KG1 (cell line): Measurements from ENCODE around the gene TAF5.
A peak's percentile ranks its signal among the peaks of the same experiment; 100 is the strongest.
"Not testable (repeated sequence)": the region's sequence is repeated elsewhere in the genome, so short reads cannot be mapped to it uniquely, and the experiment has no call there.

Source experiments
- DNase-seq: peaks from one replicate; lab custom pipeline; 2025; lab: John Stamatoyannopoulos, UW

The TAF5 gene

DNA sequence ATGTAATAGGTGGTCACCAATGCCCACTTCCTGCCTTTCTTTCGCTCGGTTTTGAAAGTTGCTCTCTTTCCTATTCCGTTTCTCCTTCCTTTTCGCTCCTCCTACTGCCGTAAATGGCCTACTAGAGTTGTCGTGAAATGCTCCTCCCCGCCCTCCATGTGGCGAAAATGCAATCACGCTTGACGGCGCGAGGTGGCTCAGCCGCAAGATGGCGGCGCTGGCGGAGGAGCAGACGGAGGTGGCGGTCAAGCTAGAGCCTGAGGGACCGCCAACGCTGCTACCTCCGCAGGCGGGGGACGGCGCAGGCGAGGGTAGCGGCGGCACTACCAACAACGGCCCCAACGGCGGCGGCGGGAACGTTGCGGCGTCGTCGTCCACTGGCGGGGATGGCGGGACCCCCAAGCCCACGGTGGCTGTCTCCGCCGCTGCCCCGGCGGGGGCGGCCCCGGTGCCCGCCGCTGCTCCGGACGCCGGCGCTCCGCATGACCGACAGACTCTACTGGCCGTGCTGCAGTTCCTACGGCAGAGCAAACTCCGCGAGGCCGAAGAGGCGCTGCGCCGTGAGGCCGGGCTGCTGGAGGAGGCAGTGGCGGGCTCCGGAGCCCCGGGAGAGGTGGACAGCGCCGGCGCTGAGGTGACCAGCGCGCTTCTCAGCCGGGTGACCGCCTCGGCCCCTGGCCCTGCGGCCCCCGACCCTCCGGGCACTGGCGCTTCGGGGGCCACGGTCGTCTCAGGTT, at the start of gene TAF5:
Gene TAF5, plus strand, starts transcription at position 195 of the 737 bp plus-strand sequence. Its CDS starts 14 bp downstream, at position 209.
- DNase-seq, result peak; percentile 93

DNA sequence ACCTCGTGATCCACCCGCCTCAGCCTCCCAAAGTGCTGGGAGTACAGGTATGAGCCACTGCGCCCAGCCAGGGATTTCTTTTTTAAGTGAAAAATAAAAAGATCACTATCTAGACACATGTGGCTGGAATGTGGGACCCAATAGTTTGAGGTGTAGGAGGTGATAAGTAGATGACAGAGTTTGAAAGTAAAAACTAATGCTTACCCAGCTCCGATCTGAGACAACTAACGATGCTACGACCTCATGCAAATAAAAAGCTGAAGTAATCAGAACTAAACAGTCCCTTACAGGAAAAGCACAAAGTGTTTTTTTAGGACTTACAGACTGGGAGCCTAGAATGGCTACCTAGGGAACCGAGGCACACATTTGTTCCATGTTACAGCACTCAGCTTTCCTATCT, 39.9 kb upstream of the TAF5 start:
- DNase-seq, result no peak

DNA sequence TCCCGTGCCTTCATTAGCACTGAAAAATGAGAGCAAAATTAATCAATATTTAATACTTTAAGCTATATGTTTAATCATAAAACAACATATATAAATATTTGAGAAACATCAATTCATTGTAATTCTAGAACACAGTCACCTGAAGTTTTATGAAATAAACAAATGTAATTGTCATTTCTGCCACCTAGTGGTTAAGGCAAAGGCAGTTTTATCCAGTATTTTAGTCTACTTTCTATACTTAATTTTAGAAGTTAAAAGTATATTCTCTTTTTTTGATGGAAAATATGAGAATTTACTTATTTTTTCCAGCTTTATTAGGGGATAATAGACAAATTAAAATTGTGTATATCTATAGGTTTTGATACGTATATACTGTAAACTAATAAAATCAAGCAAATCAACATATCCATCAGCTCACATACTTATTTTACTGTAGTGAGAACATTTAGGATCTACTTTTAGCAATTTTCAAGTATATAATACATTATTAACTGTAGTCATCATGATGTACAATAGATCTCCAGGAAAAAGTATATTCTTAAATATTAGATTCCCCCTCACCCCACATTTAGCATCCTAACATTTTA, 33.7 kb upstream of the TAF5 start:
- DNase-seq, result no peak

DNA sequence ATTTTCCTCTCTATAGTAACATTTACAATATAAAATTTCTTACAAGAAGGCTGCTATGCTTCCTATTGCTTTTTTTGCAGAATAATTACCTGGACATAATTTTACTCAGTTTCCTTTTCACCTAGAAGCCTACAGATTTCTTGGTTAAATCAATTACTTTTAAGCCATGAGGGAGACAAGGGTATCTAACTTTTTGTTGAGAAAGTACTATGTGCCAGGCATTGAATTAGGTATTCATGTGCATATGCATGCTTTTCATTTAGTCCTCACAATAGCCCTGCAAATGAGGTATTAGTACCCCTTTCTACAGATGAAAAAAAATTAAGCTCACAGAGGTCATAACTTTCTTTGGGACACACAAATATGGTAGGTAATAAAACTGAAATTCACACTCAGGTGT, 33.2 kb upstream of the TAF5 start:
- DNase-seq, result no peak

DNA sequence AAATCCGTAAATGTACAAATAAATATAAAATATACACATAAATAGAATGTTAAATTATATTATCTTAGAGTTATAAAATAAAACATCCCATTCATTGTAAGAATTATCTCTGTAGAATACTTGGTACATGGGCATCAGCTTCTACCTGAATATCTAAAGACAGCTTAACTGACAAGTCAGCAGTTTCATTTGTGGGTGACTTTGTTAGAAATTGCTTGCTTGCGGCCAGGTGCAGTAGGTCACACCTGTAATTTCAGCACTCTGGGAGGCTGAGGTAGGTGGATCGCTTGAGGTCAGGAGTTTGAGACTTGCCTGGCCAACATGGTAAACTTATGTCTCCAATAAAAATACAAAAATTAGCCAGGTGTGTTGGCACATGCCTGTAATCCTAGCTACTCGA, 31.4 kb upstream of the TAF5 start:
- no peak for DNase-seq

DNA sequence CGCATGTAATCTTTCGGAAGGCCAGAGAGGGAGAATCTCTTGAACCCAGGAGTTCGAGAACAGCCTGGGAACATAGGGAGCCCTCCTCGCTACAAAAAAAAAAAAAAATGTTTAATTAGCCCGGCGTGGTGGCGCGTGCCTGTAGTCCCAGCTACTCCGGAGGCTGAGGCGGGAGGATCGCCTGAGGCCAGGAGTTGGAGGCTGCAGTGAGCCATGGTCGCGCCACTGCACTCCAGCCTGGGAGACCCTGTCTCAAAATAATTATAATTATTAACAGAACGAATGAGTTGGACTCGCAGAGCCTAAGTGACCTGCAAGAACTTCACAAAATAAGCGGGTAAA, 17.6 kb upstream of the TAF5 start:
- DNase-seq, result no peak

DNA sequence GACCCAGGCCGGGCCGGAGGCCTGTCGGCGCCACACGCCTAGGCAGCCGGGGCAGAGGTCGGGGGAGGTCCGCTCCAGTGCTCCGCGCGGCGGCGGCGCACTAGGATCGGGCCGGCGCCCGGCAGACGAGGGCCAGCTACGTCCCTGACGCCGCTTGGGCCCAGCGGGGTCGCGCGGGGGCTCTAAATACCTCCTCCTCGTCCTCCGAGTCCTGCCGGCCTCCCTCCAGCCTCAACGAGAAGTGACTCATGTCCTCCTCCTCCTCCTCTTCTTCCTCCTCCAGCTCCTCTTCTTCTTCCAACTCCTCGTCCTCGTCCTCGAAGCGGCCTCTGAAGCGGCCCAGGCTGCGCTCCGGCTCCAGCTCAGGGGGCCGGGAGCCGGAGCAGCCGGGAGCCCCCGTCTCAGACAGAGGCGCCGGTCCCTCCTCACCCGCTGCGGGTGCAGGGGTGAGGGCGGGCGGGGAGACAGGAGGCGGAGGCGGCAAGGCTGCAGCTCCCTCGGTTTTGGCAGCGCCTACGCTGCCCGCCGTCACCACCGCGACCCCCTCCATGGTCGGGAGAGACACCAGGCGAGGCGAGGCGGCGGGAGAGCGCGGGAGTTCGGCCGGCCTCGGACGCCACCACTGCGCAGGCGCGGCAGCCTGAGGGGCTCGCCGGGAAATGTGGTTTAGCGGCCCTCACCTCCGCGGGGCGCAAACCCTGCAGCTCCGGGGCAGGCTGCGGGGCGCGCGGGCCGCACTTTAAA, 17.1 kb upstream of the TAF5 start, which contains the start of gene PCGF6:
Gene PCGF6, minus strand, starts transcription at position 624 of the 744 bp plus-strand sequence. Its CDS starts 74 bp downstream, at position 550.
- peak; percentile 55 for DNase-seq

DNA sequence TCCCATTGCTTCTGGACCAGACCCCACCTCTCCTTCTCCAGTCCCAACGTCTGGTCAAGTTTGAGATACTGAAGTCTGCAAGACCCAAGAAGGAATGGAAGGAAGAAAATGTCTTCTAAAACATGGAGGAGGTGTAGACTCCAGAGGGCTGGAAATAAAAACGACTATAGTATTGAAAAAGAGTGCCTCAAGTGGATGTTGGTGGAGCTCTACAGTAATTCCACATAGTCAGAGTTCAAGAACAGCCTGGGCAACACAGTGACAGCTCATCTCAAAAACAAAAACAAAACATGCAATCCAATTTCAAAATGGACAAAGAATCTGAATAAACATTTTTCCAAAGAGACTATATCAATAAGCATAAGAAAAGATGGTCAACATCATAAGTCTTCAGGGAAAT, 14.5 kb upstream of the TAF5 start:
- no peak for DNase-seq

DNA sequence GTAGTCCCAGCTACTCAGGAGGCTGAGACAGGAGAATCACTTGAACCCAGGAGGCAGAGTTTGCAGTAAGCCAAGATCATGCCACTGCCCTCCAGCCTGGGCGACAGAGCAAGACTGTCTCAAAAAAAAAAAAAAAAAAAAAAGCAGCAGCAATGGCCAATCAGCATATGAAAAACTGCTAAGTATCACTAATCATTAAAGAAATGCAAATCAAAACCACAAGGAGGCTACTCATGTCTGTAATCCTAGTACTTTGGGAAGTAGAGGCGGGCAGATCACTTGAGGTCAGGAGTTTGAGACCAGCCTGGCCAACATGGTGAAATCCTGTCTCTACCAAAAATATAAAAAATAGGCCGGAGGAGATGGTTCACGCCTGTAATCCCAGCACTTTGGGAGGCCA, 13.2 kb upstream of the TAF5 start:
- DNase-seq, result not testable (repeated sequence)

DNA sequence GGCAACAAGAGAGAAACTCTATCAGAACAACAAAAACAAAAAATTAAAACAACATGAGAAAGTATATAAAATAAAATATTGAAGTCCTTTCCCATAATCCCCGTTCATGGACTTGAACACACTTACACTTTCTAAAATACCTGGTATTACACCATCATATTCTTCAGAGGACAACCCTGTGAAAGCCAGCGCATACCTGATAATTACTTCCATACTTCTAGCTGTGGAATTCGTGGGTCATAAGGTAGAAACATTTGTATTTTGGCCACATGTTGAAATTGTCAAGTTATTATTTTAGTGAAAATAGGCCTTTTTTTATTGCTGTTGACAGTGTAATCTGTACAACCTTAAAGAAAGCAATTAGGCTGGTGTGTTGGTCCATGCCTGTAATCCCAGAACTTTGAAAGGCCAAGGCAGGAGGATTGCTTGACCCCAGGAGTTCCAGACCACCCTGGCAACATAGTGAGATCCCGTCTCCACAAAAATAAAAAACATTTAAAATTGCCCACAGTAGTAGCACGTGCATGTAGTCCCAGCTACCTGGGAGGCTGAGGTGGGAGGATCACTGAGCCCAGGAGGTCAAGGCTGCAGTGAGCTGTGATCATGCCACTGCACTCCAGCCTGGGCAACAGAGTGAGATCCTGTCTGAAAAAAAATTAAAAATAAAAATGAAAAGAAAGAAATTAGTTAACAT, 11.7 kb upstream of the TAF5 start:
- no peak for DNase-seq

DNA sequence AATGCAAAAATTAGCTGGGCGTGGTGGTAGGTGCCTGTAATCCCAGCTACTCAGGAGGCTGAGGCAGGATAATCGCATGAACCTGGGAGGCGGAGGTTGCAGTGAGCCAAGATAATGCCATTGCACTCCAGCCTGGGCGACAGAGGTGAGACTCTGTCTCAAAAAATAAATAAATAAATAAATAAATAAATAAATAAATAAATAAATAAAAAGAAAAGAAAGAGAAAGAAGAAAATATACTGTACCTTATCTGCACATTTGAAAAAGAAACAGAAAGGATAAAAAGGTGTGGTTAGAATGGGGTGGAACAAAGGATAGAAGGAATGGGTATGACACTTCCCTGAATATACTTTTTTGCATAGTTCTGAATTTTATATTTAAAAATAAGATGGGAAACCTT, 8.3 kb upstream of the TAF5 start:
- not testable (repeated sequence) for DNase-seq

DNA sequence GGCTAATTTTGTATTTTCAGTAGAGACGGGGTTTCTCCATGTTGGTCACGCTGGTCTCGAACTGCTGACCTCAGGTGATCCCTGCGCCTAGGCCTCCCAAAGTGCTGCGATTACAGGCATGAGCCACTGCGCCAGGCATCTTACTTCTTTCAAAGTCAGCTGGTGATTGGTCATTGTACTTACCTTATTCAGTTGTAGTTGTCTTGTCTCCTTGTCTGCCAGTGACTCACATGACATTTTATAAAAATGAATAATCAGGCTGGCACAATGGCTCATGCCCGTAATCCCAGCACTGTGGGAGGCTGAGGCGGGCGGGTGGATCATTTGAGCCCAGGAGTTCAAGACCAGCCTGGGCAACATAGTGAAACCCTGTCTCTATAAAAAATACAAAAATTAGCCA, 7.0 kb upstream of the TAF5 start:
- DNase-seq, result not testable (repeated sequence)

DNA sequence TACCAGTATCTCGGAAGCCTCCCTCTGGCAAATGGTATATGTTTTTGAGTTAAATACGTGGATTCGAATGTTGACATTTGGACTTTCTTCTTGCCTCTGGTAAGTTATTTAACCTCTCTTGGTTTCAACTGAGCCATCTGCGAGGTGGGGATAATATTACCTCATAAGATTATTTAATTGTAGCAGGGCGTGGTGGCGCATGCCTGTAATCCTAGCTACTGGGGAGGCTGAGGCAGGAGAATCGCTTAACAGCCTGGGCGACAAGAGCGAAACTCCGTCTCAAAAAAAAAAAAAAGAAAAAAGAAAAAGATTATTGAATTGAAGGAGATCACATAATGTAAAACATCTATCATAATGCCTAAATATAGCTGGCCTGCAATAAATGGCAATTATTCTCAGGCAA, 396 bp upstream of the TAF5 start:
- DNase-seq, result no peak

DNA sequence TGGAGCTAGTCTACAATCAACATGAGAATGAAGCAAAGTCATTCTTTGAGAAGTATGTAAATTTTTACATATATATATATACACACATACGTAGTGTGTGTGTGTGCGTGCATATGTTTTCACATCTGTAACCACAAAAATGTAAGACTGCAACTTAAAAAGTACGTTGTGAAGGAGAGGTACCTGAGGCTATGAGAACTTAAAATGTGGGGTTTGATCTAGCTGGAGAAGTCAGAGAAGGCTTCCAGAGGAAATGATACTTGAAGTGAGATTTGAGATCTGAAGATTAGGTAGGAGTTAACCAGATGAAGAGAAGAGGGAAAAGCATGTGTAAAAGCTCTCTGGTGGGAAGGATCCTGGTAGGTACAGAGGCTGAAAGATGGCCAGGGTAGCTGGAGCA, 5.8 kb downstream of the TAF5 start:
- DNase-seq, result no peak

DNA sequence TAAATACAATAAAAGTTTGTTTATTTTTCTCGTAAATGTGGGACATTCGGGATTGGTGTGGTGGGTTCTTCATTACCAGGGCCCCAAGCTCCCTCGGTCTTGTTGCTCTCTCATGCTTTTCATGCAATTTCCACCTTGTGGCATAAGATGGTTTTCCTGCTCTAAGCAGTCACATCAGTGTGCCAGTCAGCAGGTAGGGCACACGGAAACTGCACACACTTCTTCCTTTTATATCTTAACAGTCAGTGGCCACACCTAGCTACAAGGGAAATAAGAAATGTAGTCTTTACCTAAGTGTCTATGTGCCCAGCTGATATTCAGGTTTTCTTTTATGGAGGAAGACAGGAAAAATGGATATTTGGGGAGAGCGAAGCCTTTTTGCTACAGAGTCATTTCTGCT, 6.5 kb downstream of the TAF5 start:
- no peak for DNase-seq

DNA sequence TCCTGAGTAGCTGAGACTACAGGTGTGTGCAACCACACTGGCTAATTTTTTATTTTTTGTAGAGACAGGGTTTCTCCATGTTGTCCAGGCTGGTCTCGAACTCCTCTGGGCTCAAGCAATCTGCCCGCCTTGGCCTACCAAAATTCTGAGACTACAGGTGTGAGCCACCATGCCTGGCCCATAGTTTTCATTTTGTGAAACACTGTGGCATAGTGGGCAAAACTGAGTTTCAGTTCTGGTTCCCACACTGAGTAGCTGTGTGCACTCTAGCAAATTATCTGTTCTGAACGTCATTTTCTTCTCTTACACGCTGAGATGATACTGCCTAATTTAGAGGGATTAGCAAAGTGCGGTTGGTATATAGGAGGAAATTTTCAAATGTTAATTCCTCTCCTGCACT, 15.0 kb downstream of the TAF5 start:
- DNase-seq, result no peak

DNA sequence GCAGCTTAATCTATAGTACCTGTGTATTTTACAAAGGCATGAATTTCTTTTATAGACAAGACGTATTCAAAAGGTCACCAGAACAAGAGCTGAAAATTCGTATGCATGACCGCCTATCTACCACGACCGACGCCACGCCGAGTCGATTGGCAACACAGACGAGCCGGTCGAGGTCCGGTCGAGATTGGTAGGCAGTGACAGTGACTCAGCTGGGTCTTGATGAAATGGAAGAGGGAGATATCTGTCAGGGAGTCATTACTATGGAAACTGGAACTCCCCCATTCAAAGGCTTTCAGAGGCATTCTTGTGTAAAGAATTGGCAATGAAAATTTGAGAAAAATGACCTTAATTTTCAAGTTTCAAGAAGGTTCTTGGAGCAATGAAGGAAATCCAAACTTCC, 26.4 kb downstream of the TAF5 start:
- no peak for DNase-seq

DNA sequence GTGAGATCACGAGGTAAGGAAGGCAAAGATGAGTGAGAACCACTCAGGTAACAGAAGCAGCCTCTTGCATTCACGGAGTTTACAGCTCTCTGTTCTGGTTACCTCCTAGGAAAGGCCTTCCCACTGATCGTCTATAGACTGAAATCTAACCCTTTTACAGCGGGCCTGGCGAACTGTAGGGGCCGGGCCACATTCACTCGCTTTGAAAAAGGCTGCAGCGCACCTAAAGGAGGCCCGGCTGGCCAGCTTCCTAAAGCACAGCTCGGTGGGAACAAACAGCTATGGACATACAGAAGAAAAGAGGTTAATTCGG, 27.9 kb downstream of the TAF5 start:
- no peak for DNase-seq

DNA sequence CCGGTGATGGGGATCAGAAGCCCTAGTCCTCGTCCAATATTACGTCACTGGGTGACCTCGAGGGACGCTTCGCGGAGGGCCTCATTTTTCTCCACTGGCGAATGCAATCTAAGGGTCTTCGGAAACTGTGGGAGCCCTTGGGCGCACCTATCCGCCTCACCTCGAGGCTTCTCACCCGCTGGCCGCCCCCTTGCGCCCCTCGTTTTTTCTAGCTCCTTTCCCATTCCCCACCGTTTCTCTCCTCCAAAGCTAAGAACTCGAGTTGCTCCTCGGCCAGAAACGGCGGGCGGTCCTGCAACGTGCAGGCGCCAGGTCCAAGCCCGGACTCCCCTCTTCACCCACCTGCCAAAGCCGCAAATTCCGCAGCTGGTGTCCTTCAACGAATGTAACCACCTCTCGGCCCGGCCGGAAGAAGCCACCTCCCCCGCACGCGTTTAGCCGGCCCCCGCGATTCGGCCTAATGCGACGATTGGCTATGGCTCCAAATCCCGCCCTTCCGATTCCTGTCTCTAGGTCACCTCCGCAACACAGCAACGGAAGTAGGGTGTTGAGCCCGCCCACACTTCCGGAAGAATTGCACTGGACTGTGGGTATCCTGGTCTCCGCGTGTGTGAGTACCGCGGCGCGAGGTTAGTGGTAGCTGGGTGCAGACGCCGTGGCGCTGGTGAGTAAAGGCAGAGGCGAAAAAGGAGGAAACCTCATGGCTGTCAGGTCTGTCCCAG, 28.5 kb downstream of the TAF5 start, which contains the start of the genes ATP5MK and PDCD11:
Gene ATP5MK, minus strand, starts transcription at position 409 of the 722 bp plus-strand sequence. CDS start 4,018 bp downstream, outside the sequence.
Gene PDCD11, plus strand, starts transcription at position 560 of the 722 bp plus-strand sequence. CDS start 1,801 bp downstream, outside the sequence.
- DNase-seq, result peak; percentile 93

DNA sequence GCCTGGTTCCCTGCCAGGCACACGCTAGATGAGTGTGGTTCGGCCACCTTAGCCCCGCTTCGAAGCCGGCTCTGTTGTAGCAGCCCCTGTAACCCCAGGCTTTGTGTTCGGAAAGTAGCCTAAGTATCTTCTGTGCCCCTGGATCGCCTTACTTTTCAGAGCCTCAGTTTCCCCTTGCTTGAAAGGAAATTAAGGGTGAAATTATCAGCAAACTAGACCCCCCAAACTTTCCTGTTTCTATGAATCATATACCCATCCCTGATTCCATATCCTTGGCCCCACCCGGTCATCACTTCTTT, 29.0 kb downstream of the TAF5 start:
- no peak for DNase-seq

DNA sequence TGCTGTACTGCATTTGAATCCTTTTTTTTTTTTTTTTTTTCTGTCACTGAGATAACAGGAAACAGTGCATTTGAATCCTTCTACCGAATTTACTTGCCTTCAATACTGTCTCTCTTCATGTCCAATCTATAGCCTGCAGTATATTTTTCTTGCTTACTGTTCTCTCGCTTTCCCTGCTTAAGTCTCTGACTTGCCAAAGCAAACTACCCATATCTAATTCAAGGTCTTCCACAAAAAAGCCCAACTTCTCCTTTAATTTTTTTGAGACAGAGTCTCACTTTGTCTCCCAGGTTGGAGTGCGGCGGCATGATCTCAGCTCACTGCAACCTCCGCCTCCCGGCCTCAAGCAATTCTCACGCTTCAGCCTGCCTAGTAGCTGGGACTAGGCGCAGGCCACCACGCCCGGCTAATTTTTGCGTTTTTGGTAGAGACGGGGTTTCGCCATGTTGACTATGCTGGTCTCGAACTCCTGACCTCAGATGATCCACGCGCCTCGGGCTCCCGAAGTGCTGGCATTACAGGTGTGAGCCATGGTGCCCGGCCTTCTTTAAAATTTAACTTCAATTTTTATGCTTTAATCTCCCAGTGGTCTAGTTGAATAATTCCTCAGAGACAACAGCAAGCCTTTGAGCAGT, 29.5 kb downstream of the TAF5 start:
- no peak for DNase-seq

DNA sequence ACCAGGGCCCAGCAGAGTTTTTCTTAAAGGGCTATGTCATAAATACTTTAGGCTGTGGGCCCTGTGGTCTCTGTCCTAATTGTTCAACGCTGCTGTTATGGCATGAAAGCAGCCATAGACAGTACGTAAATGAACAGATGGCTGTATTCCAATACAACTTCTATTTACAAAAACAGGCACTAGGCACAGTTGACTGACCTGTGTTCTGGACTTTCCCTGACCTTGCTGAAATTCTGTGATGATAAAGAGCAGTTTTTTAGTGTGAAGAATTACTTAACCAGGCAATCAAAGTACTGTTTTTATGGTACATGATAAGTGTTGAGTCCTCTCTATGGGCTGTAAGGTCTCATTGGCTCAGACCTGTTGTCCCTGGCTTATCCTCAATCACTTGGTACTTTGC, 45.8 kb downstream of the TAF5 start:
- DNase-seq, result no peak
